Suprapubic skin (tissue), 4 donors: Measurements from ENCODE around the gene ACTR6. TPM values are rescaled to one million over a fixed set of nuclear protein-coding genes. Genes with fewer than 3 reads are reported as not detected.

ENCODE experiments used
- DNase-seq, 2 donors: peaks; one replicate each; pipeline ENCODE4 v3.0.0-alpha.2; 2019; ENCODE audit warnings: low spot score in 2 of 2
- H3K27ac ChIP-seq: fragments of 200-600 bp; sonication (generic); one replicate; pipeline ENCODE4 v1.5.1; 2019
- H3K27me3 ChIP-seq: fragments of 200-600 bp; sonication (generic); one replicate; pipeline ENCODE4 v1.5.1; 2019
- H3K36me3 ChIP-seq: fragments of 200-600 bp; sonication (generic); one replicate; pipeline ENCODE4 v1.5.1; 2019
- H3K4me1 ChIP-seq: fragments of 200-600 bp; sonication (generic); one replicate; pipeline ENCODE4 v1.5.1; 2019
- H3K4me3 ChIP-seq: fragments of 200-600 bp; sonication (generic); one replicate; pipeline ENCODE4 v1.5.1; 2019; ENCODE audit warnings: mild to moderate bottlenecking
- H3K9me3 ChIP-seq: fragments of 200-600 bp; sonication (generic); one replicate; pipeline ENCODE4 v1.5.1; 2019
- CTCF ChIP-seq, 2 donors: fragments of 200-600 bp in 1 of 2; fragments of 450-650 bp in 1 of 2; sonication (generic) in 1 of 2; IDR thresholded peaks; one replicate each; pipeline ENCODE4 v1.5.1; 2016 to 2019; ENCODE audit warnings: antibody characterized with exemption in 2 of 2, mild to moderate bottlenecking in 1 of 2, moderate library complexity in 1 of 2
- EP300 ChIP-seq: sonication (generic); formaldehyde crosslinking; IDR thresholded peaks from one replicate; pipeline ENCODE4 v1.6.1; 2017; ENCODE audit warnings: antibody characterized with exemption
- POLR2A ChIP-seq, 2 donors: fragments of 450-650 bp; IDR thresholded peaks; one replicate each; pipeline ENCODE4 v1.6.1; 2017; ENCODE audit warnings: antibody characterized with exemption in 2 of 2, mild to moderate bottlenecking in 2 of 2, moderate library complexity in 2 of 2
- POLR2AphosphoS5 ChIP-seq, 3 donors: sonication (generic); formaldehyde crosslinking; IDR thresholded peaks; one replicate each; pipeline ENCODE4 v1.6.1; 2017; ENCODE audit warnings: antibody characterized with exemption in 3 of 3
- WGBS: methylation state at CpG from one replicate; pipeline ENCODE4 v1.1.5; 2018; 5-methylcytosine and 5-hydroxymethylcytosine counted together
- total RNA-seq, 4 donors: library from RNA; depleted of rRNA; stranded (reverse); fragments of >200 nt; gene quantifications; one replicate each; pipeline ENCODE4 v1.1.0, GENCODE V29; 2016

ACTR6 gene
- total RNA-seq, 4 donors from 2014 or later = 10.6 to 36.6 (median 11.7) TPM

DNA sequence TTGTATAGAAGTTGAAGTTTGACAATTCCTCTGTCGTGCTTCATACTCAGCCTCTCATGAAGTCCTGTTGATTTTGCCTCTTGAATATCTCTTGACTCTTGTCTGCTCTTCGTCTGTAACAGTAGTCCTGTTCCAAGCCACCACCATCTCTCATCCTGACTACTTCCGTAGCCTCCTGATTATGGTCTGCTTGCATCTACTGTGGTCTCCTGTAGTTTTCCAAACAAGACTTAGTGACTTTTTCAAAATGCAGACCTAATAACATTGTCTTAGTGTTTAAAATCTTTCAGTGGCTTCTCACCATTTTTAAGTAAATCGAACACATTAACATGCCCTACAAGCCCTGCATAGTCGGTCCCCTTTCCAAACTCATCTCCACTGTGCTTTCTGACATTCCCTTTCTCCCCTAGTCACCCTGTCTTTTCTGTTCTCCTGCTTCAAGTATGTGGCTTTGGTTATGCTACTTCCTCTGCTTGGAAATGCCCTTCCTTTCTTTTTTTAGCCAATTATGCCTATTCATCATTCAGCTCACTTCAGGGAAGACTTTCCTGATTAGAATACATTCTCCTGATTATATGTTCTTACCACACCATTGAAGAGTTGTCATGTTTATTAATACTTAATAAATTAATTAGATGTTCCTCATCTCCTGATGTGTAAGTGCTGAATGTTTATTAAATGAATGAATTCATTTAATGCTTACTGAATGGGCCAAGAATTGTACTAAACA, 68.4 kb downstream of the ACTR6 start:
- H3K9me3 ChIP-seq = no peaks in the 10 kb centered on the region
- DNase-seq = no peak
- no peak overlapping the region for H3K27ac ChIP-seq
- no peaks in the 10 kb centered on the region for H3K36me3 ChIP-seq
- WGBS = 69% methylated on average over 5 of the region's 5 CpGs
- peaks cover 37% of the 10 kb centered on the region for H3K4me1 ChIP-seq
- no peaks in the 10 kb centered on the region for H3K27me3 ChIP-seq
- TF ChIP-seq POLR2AphosphoS5 (IDR thresholded peaks at IDR 0.05) (no peak), CTCF (IDR thresholded peaks at IDR 0.05) (no peak), EP300 (no peak), POLR2A (IDR thresholded peaks at IDR 0.05) (no peak)
- H3K4me3 ChIP-seq = peak overlapping the region; percentile 98

- WGBS = 60% methylated on average over 4 of the region's 4 CpGs
- no peak overlapping the region for H3K27ac ChIP-seq
These were observed 73.2 kb downstream of the ACTR6 start for GRCh38 chr12:100273782-100274181.

More at GRCh38 chr12:100273782-100274181, 73.2 kb downstream of the ACTR6 start:
- no peaks in the 10 kb centered on the region for H3K9me3 ChIP-seq
- TF ChIP-seq CTCF (IDR thresholded peaks at IDR 0.05) (no peak), POLR2AphosphoS5 (IDR thresholded peaks at IDR 0.05) (no peak), EP300 (no peak), POLR2A (IDR thresholded peaks at IDR 0.05) (no peak)
- no peak overlapping the region for H3K4me3 ChIP-seq
- peaks cover 21% of the 10 kb centered on the region for H3K4me1 ChIP-seq
- DNase-seq = no peak
- no peaks in the 10 kb centered on the region for H3K36me3 ChIP-seq
- no peaks in the 10 kb centered on the region for H3K27me3 ChIP-seq

Other genes starting within 250 kb of the ACTR6 start
- gene ANKS1B, start 215.9 kb upstream of the ACTR6 start, total RNA-seq = 10 to 100 TPM in 2 of 4 donors, 1 to 10 TPM in 2; 4.9 to 15.4 (median 9.4) TPM
- 10 to 100 TPM; 18.6 to 27.3 (median 22.2) TPM for gene BLTP3B, start 57.9 kb upstream of the ACTR6 start, total RNA-seq
- 1 to 10 TPM in 1 of 4 donors, under 1 TPM in 2, not detected in 1; 0.64 to 2.3 (median 0.72) TPM for gene DEPDC4, start 66.3 kb downstream of the ACTR6 start, total RNA-seq
- gene SCYL2, start 66.4 kb downstream of the ACTR6 start, total RNA-seq = 10 to 100 TPM; 25.4 to 52.4 (median 43.4) TPM
- gene SLC17A8, start 156.3 kb downstream of the ACTR6 start, total RNA-seq = under 1 TPM in 1 of 4 donors, not detected in 3; 0.81 TPM